ENCODE results near the gene MDFIC2.

DNA sequence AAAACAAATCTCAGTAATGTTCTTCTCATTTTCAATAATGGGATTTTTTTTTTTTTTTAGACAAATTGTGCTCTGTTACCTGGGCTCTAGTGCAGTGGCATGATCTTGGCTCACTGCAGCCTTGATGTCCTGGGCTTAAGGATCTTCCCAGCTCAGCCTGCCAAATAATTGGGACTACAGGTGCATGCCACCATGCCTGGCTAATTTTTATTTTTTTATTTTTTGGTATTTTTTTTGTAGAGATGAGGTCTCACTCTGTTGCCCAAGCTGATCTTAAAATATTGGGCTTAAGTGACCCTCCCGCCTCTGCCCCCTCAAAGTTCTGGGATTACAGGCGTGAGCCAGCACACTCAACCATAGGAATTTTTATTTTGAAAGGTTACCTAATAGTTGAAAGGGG, 126.2 kb downstream of the MDFIC2 start:
- TF ChIP-seq EZH2 (IDR thresholded peaks at IDR 0.05; ENCODE audit: insufficient read depth, poor library complexity, severe bottlenecking) = no peak
- no peak for TF ChIP-seq EZH2phosphoT487 (IDR thresholded peaks at IDR 0.05; ENCODE audit: insufficient read depth, low read depth)

All from GM23248 (cell line).